Psoas muscle (tissue), 8 donors: Measurements from ENCODE around the gene GOT1. TPM values are rescaled to one million over a fixed set of nuclear protein-coding genes. Genes with fewer than 3 reads are reported as not detected.
A peak's percentile ranks its signal among the peaks of the same experiment; 100 is the strongest.

ENCODE experiments used
- ATAC-seq, 4 donors: fragments of 200-7000 bp; cut with Tn5 transposase; one replicate each; pipeline ENCODE4 v1.9.1; 2020; ENCODE audit warnings: moderate library complexity in 3 of 4, mild to moderate bottlenecking in 2 of 4
- DNase-seq, 2 donors: peaks; one replicate each; pipeline ENCODE4 v3.0.0-alpha.2; 2020
- H3K27ac ChIP-seq: fragments of 200-600 bp; one replicate; pipeline ENCODE4 v1.8.0; 2022
- H3K27me3 ChIP-seq, 3 donors: fragments of 200-600 bp in 1 of 3; one replicate each; pipeline versions ENCODE4 v1.6.1 to v1.8.0; 2013 to 2022; ENCODE audit warnings: low read length in 2 of 3, mild to moderate bottlenecking in 2 of 3, moderate library complexity in 1 of 3; ENCODE audit not compliant: insufficient read depth in 3 of 3
- H3K36me3 ChIP-seq, 2 donors: fragments of 200-600 bp in 1 of 2; one replicate each; pipeline versions ENCODE4 v1.6.1 to v1.8.0; 2013 to 2022; ENCODE audit warnings: low read depth in 1 of 2, mild to moderate bottlenecking in 1 of 2, moderate library complexity in 1 of 2; ENCODE audit not compliant: insufficient read depth in 1 of 2
- H3K4me1 ChIP-seq: fragments of 200-600 bp; one replicate; pipeline ENCODE4 v1.8.0; 2022
- H3K4me3 ChIP-seq: fragments of 200-600 bp; one replicate; pipeline ENCODE4 v1.8.0; 2022; ENCODE audit warnings: mild to moderate bottlenecking
- H3K9me3 ChIP-seq: fragments of 200-600 bp; one replicate; pipeline ENCODE4 v1.8.0; 2022
- WGBS, 3 donors: extraction: QIAGEN DNeasy Blood & Tissue Kit; methylation state at CpG; one replicate each; pipeline versions ENCODE4 v1.1.6 to v1.1.7; 2013; 5-methylcytosine and 5-hydroxymethylcytosine counted together
- intact Hi-C, 2 donors: fragments of 100-400 bp; cut with DNase I; formaldehyde crosslinking; loops; one replicate each; pipeline versions ENCODE4 v1.11.0 to v1.14.2; 2022
- polyA plus RNA-seq, 3 donors: library from polyadenylated mRNA; stranded (reverse); fragments of 200-250 nt; gene quantifications; one replicate each; pipeline ENCODE4 v1.2.3, GENCODE V29; 2013
- total RNA-seq, 4 donors: library from RNA; stranded (reverse); fragmentation: NEBNext Ultra II Directional in 2 of 4; extraction: Animal tissue kit (Norgen Biotek cat#: 25700) in 2 of 4; gene quantifications; one replicate each; pipeline versions ENCODE4 v1.2.1 to v1.2.4, GENCODE V29; 2021 to 2023
- TF ChIP-seq, protein P1 (sequence below): fragments of 200-600 bp; IDR thresholded peaks from one replicate; pipeline ENCODE4 v1.8.0; 2022; ENCODE audit warnings: antibody characterized with exemption
- donor health status: healthy with polysubstance abuse.
- donor health status: DM: no; HTN: no; CAD: no; lungs with moderate emphysema.
- donor health status: Bipolar disorder and iron deficiency.
- donor health status: healthy.
- donor health status: DM: yes; HTN: yes; CAD: no.
- donor health status: DM: no; HTN: no; CAD: no.
- donor health status: DM: no; HTN: no; CAD: no.
- donor health status: DM: yes; HTN: yes; CAD: no.

The GOT1 gene
- total and polyA plus RNA-seq, 7 donors, result 87.7 to 381 (median 208) TPM

DNA sequence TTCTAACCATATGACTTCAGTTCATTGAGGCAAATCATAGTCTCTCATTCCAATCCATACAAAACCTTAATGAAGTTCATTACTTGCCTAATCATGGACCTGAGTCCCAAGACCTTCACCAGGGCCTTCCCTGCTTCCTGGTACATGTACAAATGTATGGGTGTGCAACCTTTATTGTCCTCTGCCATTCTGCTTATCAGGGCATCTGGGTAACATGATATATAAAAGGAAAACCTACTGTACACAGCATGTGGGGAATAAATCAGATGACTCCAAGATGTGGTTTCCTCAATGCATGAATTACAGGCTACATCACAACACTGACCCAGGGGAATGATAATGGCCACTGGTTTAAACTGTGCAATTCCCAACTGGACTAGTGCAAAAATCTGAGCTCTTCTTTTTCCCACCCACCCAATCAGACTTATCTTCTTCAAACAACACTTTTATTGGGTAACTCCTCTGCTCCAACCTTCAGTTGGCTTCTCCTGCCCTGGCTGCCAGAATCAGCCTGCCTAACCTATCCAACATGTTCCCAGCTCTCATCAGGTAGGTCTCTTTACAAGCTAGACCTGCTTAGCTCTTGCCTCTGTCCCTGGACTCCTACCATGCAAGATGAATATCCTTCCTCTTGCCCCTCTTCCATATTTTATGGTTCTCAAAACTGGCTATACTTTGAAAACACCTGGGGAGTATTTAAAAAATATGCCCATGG, 11.4 kb downstream of the GOT1 start:
- DNase-seq, result no peak
- Histone ChIP-seq H3K4me1 (peaks cover 22% of the 10 kb centered on the region), H3K27me3 (no peaks in the 10 kb centered on the region), H3K4me3 (no peak overlapping the region), H3K9me3 (no peaks in the 10 kb centered on the region), H3K27ac (no peak overlapping the region), H3K36me3 (peaks cover 23 to 30% of the 10 kb centered on the region in 2 donors)
- TF ChIP-seq, protein P1, sequence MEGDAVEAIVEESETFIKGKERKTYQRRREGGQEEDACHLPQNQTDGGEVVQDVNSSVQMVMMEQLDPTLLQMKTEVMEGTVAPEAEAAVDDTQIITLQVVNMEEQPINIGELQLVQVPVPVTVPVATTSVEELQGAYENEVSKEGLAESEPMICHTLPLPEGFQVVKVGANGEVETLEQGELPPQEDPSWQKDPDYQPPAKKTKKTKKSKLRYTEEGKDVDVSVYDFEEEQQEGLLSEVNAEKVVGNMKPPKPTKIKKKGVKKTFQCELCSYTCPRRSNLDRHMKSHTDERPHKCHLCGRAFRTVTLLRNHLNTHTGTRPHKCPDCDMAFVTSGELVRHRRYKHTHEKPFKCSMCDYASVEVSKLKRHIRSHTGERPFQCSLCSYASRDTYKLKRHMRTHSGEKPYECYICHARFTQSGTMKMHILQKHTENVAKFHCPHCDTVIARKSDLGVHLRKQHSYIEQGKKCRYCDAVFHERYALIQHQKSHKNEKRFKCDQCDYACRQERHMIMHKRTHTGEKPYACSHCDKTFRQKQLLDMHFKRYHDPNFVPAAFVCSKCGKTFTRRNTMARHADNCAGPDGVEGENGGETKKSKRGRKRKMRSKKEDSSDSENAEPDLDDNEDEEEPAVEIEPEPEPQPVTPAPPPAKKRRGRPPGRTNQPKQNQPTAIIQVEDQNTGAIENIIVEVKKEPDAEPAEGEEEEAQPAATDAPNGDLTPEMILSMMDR, result no peak
- intact Hi-C loops, result no loop called here
- ATAC-seq, result no peak

DNA sequence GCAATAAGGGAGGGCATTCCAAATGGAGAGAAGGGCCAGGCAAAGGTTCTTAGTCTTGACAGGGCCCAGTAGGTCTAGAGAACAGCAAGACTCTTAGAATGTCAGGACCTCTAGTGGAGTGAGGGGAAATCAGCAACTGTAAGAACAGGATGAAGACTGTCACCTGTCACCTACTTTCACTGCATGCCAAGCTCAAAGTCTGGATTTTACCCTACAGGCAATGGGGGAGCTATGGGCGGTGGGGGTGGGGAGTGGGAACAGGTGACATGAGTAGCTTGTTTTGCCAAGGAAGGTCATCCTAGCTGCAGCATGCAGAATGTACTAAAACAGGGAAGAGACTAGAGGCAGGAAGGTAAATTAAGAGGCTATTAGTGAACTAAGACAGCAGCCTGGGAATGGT, 18.3 kb downstream of the GOT1 start:
- Histone ChIP-seq H3K27ac (peak overlapping the region; percentile 39), H3K4me3 (no peak overlapping the region), H3K36me3 (peaks cover 0 to 6% of the 10 kb centered on the region in 2 donors), H3K27me3 (no peaks in the 10 kb centered on the region), H3K9me3 (no peaks in the 10 kb centered on the region), H3K4me1 (peaks cover 23% of the 10 kb centered on the region)
- TF ChIP-seq, protein P1, result no peak
- ATAC-seq, result peak; percentile 86 to 90 (median 88)
- no peak for DNase-seq
- intact Hi-C loops, result no loop called here
- 40 to 56% (median 53%) methylated on average over 1 of the region's 1 CpG for WGBS, 3 donors

DNA sequence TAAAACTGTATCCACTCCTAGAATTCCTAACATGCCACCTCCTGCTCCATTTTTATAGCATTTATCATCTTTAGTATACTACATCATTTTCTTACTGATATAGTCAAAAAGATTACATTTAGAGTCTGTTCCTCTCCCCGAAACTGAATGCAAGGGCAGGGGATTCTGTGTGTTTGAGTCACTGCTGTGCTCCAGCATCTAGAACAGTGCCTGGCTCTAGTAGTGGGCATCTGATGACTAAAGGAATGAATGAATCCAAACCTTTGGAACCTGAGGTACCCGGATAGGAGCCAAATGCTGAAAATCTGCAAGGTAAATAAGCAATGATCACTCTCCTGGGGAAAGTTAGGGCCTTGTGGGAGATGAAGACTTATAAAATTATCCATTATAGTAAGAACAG, 18.9 kb downstream of the GOT1 start:
- Histone ChIP-seq H3K36me3 (peaks cover 2 to 9% of the 10 kb centered on the region in 2 donors), H3K27ac (peak overlapping the region; percentile 39), H3K27me3 (no peaks in the 10 kb centered on the region), H3K4me3 (no peak overlapping the region), H3K4me1 (peaks cover 23% of the 10 kb centered on the region), H3K9me3 (no peaks in the 10 kb centered on the region)
- WGBS, 3 donors, result 84 to 86% (median 85%) methylated on average over 2 of the region's 2 CpGs
- intact Hi-C loops, result no loop called here
- no peak for DNase-seq
- TF ChIP-seq, protein P1, result no peak
- peak in 3 of 4 donors; percentile 51 to 62 (median 61) for ATAC-seq

DNA sequence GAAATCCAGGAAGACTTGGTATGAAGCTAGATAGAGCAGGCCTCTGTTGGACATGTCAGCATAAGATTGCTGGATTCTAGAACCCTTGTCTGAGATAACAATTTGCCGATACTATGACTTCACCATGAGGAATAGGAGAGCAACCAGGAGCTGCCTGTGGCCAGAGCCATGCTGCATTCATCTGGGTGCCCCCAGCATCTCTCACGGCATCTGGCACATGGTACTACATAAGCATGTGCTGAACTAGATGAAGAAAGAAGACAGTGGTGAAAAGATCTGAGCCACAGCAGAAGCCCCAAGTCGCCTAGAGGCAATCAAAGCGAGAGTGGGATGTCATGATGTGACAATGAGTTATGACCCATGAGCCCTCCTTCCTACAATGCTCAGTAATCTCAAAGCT, 19.5 kb downstream of the GOT1 start:
- H3K36me3 ChIP-seq, result peaks cover 7 to 16% of the 10 kb centered on the region in 2 donors
- H3K4me3 ChIP-seq, result no peak overlapping the region
- 76 to 82% (median 77%) methylated on average over 4 of the region's 4 CpGs for WGBS, 3 donors
- ATAC-seq, result peak; percentile 28 to 59 (median 35)
- DNase-seq, result no peak
- H3K27ac ChIP-seq, result peak overlapping the region; percentile 65
- no peaks in the 10 kb centered on the region for H3K9me3 ChIP-seq
- TF ChIP-seq, protein P1, result no peak
- intact Hi-C loops, result no loop called here
- no peaks in the 10 kb centered on the region for H3K27me3 ChIP-seq
- H3K4me1 ChIP-seq, result peaks cover 23% of the 10 kb centered on the region

DNA sequence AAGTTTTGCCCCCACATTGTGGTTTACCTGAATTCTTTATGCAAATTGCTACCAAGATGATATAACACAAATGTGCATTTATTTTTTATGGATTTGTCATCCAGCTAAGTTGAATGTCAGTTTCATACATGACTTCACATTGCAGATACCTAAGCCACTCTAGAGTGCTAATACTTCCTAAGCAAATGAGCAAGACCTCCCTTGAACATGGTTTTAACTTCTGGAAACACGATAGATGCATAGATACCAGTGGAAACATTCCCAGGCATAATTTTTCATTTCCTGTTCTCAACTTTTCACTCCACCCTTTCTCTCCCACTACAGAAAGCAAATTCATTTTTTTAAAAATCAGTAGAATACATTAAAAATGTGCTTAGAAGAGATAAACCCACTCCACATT, 20.3 kb downstream of the GOT1 start:
- no peak overlapping the region for H3K4me3 ChIP-seq
- DNase-seq, result no peak
- TF ChIP-seq, protein P1, result no peak
- 7 to 26% (median 10%) methylated on average over 1 of the region's 1 CpG for WGBS, 3 donors
- peak overlapping the region; percentile 65 for H3K27ac ChIP-seq
- H3K4me1 ChIP-seq, result peaks cover 23% of the 10 kb centered on the region
- intact Hi-C loops, result no loop called here
- no peaks in the 10 kb centered on the region for H3K27me3 ChIP-seq
- no peaks in the 10 kb centered on the region for H3K9me3 ChIP-seq
- no peak for ATAC-seq
- H3K36me3 ChIP-seq, result peaks cover 10 to 22% of the 10 kb centered on the region in 2 donors
